Fibroblast of skin of abdomen (primary cell): ENCODE measurements around the gene ARL4A.

Experiments
- DNase-seq: peaks from one replicate; pipeline ENCODE4 v3.0.0-alpha.2; 2013

The ARL4A gene

GRCh38 chr7:12703881-12704280 is 16.4 kb downstream of the ARL4A start:
- DNase-seq: peak; percentile 29

GRCh38 chr7:12705878-12706277 is 18.4 kb downstream of the ARL4A start:
- DNase-seq: no peak

GRCh38 chr7:12706900-12707536 is 19.6 kb downstream of the ARL4A start:
- peak; percentile 41 for DNase-seq

- DNase-seq: no peak
Observed at GRCh38 chr7:12708314-12708713, 20.9 kb downstream of the ARL4A start.

GRCh38 chr7:12709726-12710502 is 22.5 kb downstream of the ARL4A start:
- DNase-seq: peak; percentile 76

GRCh38 chr7:12711124-12711523 is 23.7 kb downstream of the ARL4A start:
- DNase-seq: no peak

- DNase-seq: no peak
Observed at GRCh38 chr7:12712236-12712635, 24.8 kb downstream of the ARL4A start.

- no peak for DNase-seq
Observed at GRCh38 chr7:12713625-12714378, 26.4 kb downstream of the ARL4A start.

GRCh38 chr7:12714379-12714737 is 26.9 kb downstream of the ARL4A start:
- no peak for DNase-seq

GRCh38 chr7:12715372-12716133 is 28.1 kb downstream of the ARL4A start:
- DNase-seq: peak; percentile 90

GRCh38 chr7:12716134-12716681 is 28.8 kb downstream of the ARL4A start:
- DNase-seq: no peak

GRCh38 chr7:12716722-12717121 is 29.3 kb downstream of the ARL4A start:
- no peak for DNase-seq

GRCh38 chr7:12719141-12719919 is 31.9 kb downstream of the ARL4A start:
- DNase-seq: peak; percentile 64

GRCh38 chr7:12719981-12720865 is 32.8 kb downstream of the ARL4A start:
- no peak for DNase-seq

- DNase-seq: no peak
Observed at GRCh38 chr7:12721286-12721830, 33.9 kb downstream of the ARL4A start.

- no peak for DNase-seq
Observed at GRCh38 chr7:12722136-12722535, 34.7 kb downstream of the ARL4A start.

GRCh38 chr7:12722636-12723605 is 35.5 kb downstream of the ARL4A start:
- no peak for DNase-seq

- no peak for DNase-seq
Observed at GRCh38 chr7:12725575-12726316, 38.3 kb downstream of the ARL4A start.
